HG03175 (cell line): ENCODE measurements around the gene ATXN2L.

Experiments used
- ATAC-seq: cut with Tn5 transposase; IDR thresholded peaks from one replicate; pipeline ENCODE4 v1.9.1; 2021; ENCODE audit warnings: mild to moderate bottlenecking, moderate library complexity; ENCODE audit not compliant: unreplicated experiment

Gene ATXN2L

GRCh38 chr16:28835864-28836760 is 13.3 kb downstream of the ATXN2L start:
- no peak for ATAC-seq

- ATAC-seq = no peak
Measured at GRCh38 chr16:28836761-28837064, 13.9 kb downstream of the ATXN2L start.

- ATAC-seq = no peak
Measured at GRCh38 chr16:28837672-28838557, 15.1 kb downstream of the ATXN2L start.

- ATAC-seq = no peak
Measured at GRCh38 chr16:28838558-28838918, 15.7 kb downstream of the ATXN2L start.

GRCh38 chr16:28839004-28839639 is 16.3 kb downstream of the ATXN2L start:
- no peak for ATAC-seq

GRCh38 chr16:28839899-28840298 is 17.1 kb downstream of the ATXN2L start:
- no peak for ATAC-seq

GRCh38 chr16:28842696-28843095 is 19.9 kb downstream of the ATXN2L start:
- ATAC-seq = no peak

GRCh38 chr16:28843766-28844165 is 21.0 kb downstream of the ATXN2L start:
- ATAC-seq = no peak

GRCh38 chr16:28844226-28844885 is 21.6 kb downstream of the ATXN2L start:
- no peak for ATAC-seq

GRCh38 chr16:28845293-28845692 is 22.5 kb downstream of the ATXN2L start:
- ATAC-seq = no peak

- peak; percentile 10 for ATAC-seq
Measured at GRCh38 chr16:28845761-28846079, 22.9 kb downstream of the ATXN2L start.

- ATAC-seq = peak; percentile 91
Measured at GRCh38 chr16:28846080-28846932, 23.5 kb downstream of the ATXN2L start, which contains the start of gene TUFM. Gene TUFM (minus strand): TSS chr16:28846348. CDS start chr16:28846269, 79 bp downstream.

GRCh38 chr16:28846933-28847273 is 24.1 kb downstream of the ATXN2L start:
- ATAC-seq = peak; percentile 4

- no peak for ATAC-seq
Measured at GRCh38 chr16:28858421-28858820, 35.6 kb downstream of the ATXN2L start.

- no peak for ATAC-seq
Measured at GRCh38 chr16:28859326-28859725, 36.5 kb downstream of the ATXN2L start.

- no peak for ATAC-seq
Measured at GRCh38 chr16:28863929-28864793, 41.4 kb downstream of the ATXN2L start.

- no peak for ATAC-seq
Measured at GRCh38 chr16:28865001-28865688, 42.3 kb downstream of the ATXN2L start.

GRCh38 chr16:28865722-28866453 is 43.1 kb downstream of the ATXN2L start:
- no peak for ATAC-seq
